ENCODE measurements around the gene HSFY1.
"Not testable (repeated sequence)": the region's sequence is repeated elsewhere in the genome, so short reads cannot be mapped to it uniquely, and the experiment has no call there.

The HSFY1 gene, protein sequence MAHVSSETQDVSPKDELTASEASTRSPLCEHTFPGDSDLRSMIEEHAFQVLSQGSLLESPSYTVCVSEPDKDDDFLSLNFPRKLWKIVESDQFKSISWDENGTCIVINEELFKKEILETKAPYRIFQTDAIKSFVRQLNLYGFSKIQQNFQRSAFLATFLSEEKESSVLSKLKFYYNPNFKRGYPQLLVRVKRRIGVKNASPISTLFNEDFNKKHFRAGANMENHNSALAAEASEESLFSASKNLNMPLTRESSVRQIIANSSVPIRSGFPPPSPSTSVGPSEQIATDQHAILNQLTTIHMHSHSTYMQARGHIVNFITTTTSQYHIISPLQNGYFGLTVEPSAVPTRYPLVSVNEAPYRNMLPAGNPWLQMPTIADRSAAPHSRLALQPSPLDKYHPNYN

GRCh38 chrY:18546420-18546819 lies at the start of gene HSFY1:
TSS of gene HSFY1 (plus strand) at chrY:18546720. CDS start at chrY:18546788, 68 bp downstream.
- not testable (repeated sequence) for DNase-seq (ENCODE audit: low spot score)

DNA sequence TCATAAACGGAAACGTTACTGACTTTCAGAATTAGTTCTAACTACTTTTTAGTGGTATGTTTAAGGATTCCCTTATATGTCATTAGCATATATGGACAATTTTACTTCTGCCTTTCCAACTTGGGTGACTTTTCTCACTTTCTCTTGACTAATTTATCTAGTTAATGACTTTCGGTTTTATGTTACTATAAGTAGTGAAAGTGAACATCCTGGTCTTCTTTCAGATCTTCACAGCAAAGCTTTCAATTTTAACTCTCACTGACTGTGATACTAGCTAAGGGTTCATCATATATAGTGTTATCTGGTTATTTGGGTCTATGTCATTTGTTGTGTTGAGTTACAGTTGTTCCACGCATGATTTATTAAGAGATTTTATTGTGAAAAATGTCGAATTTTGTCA lies 42.3 kb upstream of the HSFY1 start:
- not testable (repeated sequence) for DNase-seq (ENCODE audit: low spot score)

DNA sequence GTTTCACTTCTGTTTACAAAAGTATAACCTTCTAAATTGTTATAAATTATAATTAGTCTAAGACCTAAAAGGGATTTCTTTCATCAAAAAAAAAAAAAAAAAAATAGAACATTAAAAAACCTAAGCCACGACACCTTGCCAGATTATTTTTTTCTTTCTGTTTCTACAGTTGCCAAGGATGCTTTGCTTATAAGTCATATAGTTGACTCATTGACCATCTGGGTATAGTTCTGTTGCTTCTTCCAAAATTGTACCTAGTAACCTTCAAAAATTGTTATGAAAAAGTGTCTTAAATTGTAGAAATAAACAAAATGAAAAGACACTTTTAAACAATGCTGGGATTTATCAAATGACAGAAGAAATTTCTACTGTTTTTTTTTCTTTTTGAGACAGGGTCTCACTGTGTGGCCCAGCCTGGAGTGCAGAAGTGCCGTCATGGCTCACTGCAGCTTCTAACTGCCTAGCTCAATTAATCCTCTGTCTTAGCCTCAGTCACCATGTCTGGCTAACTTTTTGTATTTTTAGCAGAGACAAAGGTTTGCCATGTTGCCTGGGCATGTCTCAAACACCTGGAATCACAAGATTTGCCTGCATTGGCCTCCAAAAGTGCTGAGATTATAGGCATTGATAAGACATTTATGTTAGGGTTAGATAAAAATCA lies 15.4 kb upstream of the HSFY1 start:
- DNase-seq (ENCODE audit: low spot score), result not testable (repeated sequence)

DNA sequence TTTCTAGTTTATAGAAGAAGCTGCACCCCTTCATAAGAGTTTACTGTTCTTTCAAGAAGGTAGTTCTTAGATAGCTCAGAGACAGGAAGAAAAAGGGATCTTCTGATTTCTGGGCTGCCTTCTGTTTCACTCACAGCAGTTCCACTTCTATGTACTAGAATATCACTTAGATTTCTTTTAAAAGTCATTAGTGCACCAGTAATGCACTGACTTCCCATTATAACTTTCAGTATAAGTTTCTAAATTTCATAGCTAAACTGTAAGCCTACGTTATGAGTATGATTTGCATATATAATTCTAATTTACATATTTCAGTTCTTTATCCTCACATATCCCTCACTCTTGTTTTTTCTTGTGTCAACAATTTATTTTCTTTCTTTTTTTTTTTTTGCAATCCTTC lies 7.6 kb upstream of the HSFY1 start:
- not testable (repeated sequence) for DNase-seq (ENCODE audit: low spot score)

DNA sequence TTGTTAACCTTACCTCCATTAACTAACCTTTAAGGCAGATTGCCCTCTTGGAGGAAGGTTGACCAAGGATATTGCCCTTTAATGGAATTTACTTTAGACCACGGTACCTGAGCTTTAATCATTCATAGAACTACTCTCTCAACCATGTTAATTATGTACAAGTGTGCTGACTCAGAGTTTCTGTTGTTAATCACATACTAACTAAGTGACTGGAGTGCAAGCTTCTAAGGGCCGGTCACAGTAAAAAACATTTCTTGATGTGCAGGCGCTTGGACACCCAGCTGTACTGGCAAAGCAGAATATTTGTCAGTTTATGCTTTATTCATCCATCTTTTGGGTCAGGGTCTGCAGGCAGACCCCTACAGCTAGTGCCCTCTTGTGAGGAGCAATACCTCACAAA lies 6.6 kb downstream of the HSFY1 start:
- DNase-seq (ENCODE audit: low spot score), result not testable (repeated sequence)

- DNase-seq (ENCODE audit: low spot score), result not testable (repeated sequence)
These were observed 19.4 kb downstream of the HSFY1 start for GRCh38 chrY:18565915-18566314.
